ENCODE results near the gene PROCA1. TPM values are rescaled to one million over a fixed set of nuclear protein-coding genes. Genes with fewer than 3 reads are reported as not detected.
"Not testable (repeated sequence)": the region's sequence is repeated elsewhere in the genome, so short reads cannot be mapped to it uniquely, and the experiment has no call there.

PROCA1 gene
- total and polyA plus RNA-seq, 9 donors: 0.80 to 5.5 (median 3.1) TPM

- peak; percentile 93 for DNase-seq
- Histone ChIP-seq H3K4me3 (ENCODE audit: low read length) (peak within 1 kb of the TSS; percentile 72), H3K27me3 (ENCODE audit: control insufficient read depth, insufficient read depth, low read length) (no peaks in the 10 kb centered on the region), H3K9me3 (replicated peaks; ENCODE audit: control insufficient read depth, low read depth, low read length) (no peaks in the 10 kb centered on the region), H3K27ac (ENCODE audit: low read length) (peak within 1 kb of the TSS; percentile 98), H3K36me3 (ENCODE audit: control insufficient read depth, insufficient read depth, low read length) (peaks cover 26% of the 10 kb centered on the region), H3K4me1 (ENCODE audit: control insufficient read depth, insufficient read depth, low read length) (peaks cover 48% of the 10 kb centered on the region)
- under 1% methylated on average over 65 of the region's 70 CpGs for WGBS (ENCODE audit: insufficient coverage)
Observed at GRCh38 chr17:28743243-28744103, 31.8 kb upstream of the PROCA1 start, which contains the start of gene TRAF4. TSS of gene TRAF4 (plus strand) at chr17:28744011. CDS start at chr17:28744113, 102 bp downstream.

- Histone ChIP-seq H3K4me1 (ENCODE audit: control insufficient read depth, insufficient read depth, low read length) (peaks cover 31% of the 10 kb centered on the region), H3K27me3 (ENCODE audit: control insufficient read depth, insufficient read depth, low read length) (no peaks in the 10 kb centered on the region), H3K4me3 (ENCODE audit: low read length) (no peak overlapping the region), H3K36me3 (ENCODE audit: control insufficient read depth, insufficient read depth, low read length) (peaks cover 16% of the 10 kb centered on the region), H3K9me3 (replicated peaks; ENCODE audit: control insufficient read depth, low read depth, low read length) (no peaks in the 10 kb centered on the region), H3K27ac (ENCODE audit: low read length) (no peak overlapping the region)
- WGBS (ENCODE audit: insufficient coverage): 62% methylated on average over 13 of the region's 19 CpGs
- peak; percentile 54 for DNase-seq
Observed at GRCh38 chr17:28741358-28742349, 30.0 kb upstream of the PROCA1 start.

- H3K4me1 ChIP-seq (ENCODE audit: control insufficient read depth, insufficient read depth, low read length): peaks cover 22% of the 10 kb centered on the region
- no peaks in the 10 kb centered on the region for H3K9me3 ChIP-seq (replicated peaks; ENCODE audit: control insufficient read depth, low read depth, low read length)
- H3K36me3 ChIP-seq (ENCODE audit: control insufficient read depth, insufficient read depth, low read length): peaks cover 10% of the 10 kb centered on the region
- H3K27me3 ChIP-seq (ENCODE audit: control insufficient read depth, insufficient read depth, low read length): no peaks in the 10 kb centered on the region
- H3K27ac ChIP-seq (ENCODE audit: low read length): no peak overlapping the region
- no peak overlapping the region for H3K4me3 ChIP-seq (ENCODE audit: low read length)
- WGBS (ENCODE audit: insufficient coverage): 85% methylated on average over 6 of the region's 10 CpGs
- no peak for DNase-seq
Observed at GRCh38 chr17:28740406-28741357, 29.0 kb upstream of the PROCA1 start.

GRCh38 chr17:28738680-28739384 lies 27.1 kb upstream of the PROCA1 start:
- no peak for DNase-seq
- H3K4me1 ChIP-seq (ENCODE audit: control insufficient read depth, insufficient read depth, low read length): peaks cover 13% of the 10 kb centered on the region
- H3K36me3 ChIP-seq (ENCODE audit: control insufficient read depth, insufficient read depth, low read length): peaks cover 10% of the 10 kb centered on the region
- no peaks in the 10 kb centered on the region for H3K9me3 ChIP-seq (replicated peaks; ENCODE audit: control insufficient read depth, low read depth, low read length)
- H3K27ac ChIP-seq (ENCODE audit: low read length): no peak overlapping the region
- 85% methylated on average over 6 of the region's 10 CpGs for WGBS (ENCODE audit: insufficient coverage)
- no peaks in the 10 kb centered on the region for H3K27me3 ChIP-seq (ENCODE audit: control insufficient read depth, insufficient read depth, low read length)
- no peak overlapping the region for H3K4me3 ChIP-seq (ENCODE audit: low read length)

- 93% methylated on average over 15 of the region's 22 CpGs for WGBS (ENCODE audit: insufficient coverage)
Observed at GRCh38 chr17:28737770-28738679, 26.3 kb upstream of the PROCA1 start.

GRCh38 chr17:28737316-28737715 lies 25.6 kb upstream of the PROCA1 start:
- H3K9me3 ChIP-seq (replicated peaks; ENCODE audit: control insufficient read depth, low read depth, low read length): no peaks in the 10 kb centered on the region
- DNase-seq: no peak
- peaks cover 3% of the 10 kb centered on the region for H3K4me1 ChIP-seq (ENCODE audit: control insufficient read depth, insufficient read depth, low read length)
- 97% methylated on average over 9 of the region's 12 CpGs for WGBS (ENCODE audit: insufficient coverage)
- H3K27ac ChIP-seq (ENCODE audit: low read length): no peak overlapping the region
- H3K4me3 ChIP-seq (ENCODE audit: low read length): no peak overlapping the region
- H3K36me3 ChIP-seq (ENCODE audit: control insufficient read depth, insufficient read depth, low read length): peaks cover 10% of the 10 kb centered on the region
- no peaks in the 10 kb centered on the region for H3K27me3 ChIP-seq (ENCODE audit: control insufficient read depth, insufficient read depth, low read length)

More at GRCh38 chr17:28737770-28738679, 26.3 kb upstream of the PROCA1 start:
- Histone ChIP-seq H3K27me3 (ENCODE audit: control insufficient read depth, insufficient read depth, low read length) (no peaks in the 10 kb centered on the region), H3K36me3 (ENCODE audit: control insufficient read depth, insufficient read depth, low read length) (peaks cover 10% of the 10 kb centered on the region), H3K4me3 (ENCODE audit: low read length) (no peak overlapping the region), H3K9me3 (replicated peaks; ENCODE audit: control insufficient read depth, low read depth, low read length) (no peaks in the 10 kb centered on the region), H3K4me1 (ENCODE audit: control insufficient read depth, insufficient read depth, low read length) (peaks cover 7% of the 10 kb centered on the region), H3K27ac (ENCODE audit: low read length) (no peak overlapping the region)
- DNase-seq: no peak

GRCh38 chr17:28735913-28736769 lies 24.5 kb upstream of the PROCA1 start:
- not testable (repeated sequence) for H3K27me3 ChIP-seq (ENCODE audit: control insufficient read depth, insufficient read depth, low read length); H3K4me3 ChIP-seq (ENCODE audit: low read length); H3K36me3 ChIP-seq (ENCODE audit: control insufficient read depth, insufficient read depth, low read length); H3K27ac ChIP-seq (ENCODE audit: low read length); H3K9me3 ChIP-seq (replicated peaks; ENCODE audit: control insufficient read depth, low read depth, low read length); DNase-seq; H3K4me1 ChIP-seq (ENCODE audit: control insufficient read depth, insufficient read depth, low read length)
- no CpG with 5 or more reads among the region's 8 CpGs for WGBS (ENCODE audit: insufficient coverage)

- no peak overlapping the region for H3K4me3 ChIP-seq (ENCODE audit: low read length)
- H3K4me1 ChIP-seq (ENCODE audit: control insufficient read depth, insufficient read depth, low read length): no peaks in the 10 kb centered on the region
- H3K27ac ChIP-seq (ENCODE audit: low read length): no peak overlapping the region
- H3K36me3 ChIP-seq (ENCODE audit: control insufficient read depth, insufficient read depth, low read length): peaks cover 6% of the 10 kb centered on the region
- no peak for DNase-seq
- H3K27me3 ChIP-seq (ENCODE audit: control insufficient read depth, insufficient read depth, low read length): no peaks in the 10 kb centered on the region
- WGBS (ENCODE audit: insufficient coverage): 33% methylated on average over 1 of the region's 5 CpGs
- H3K9me3 ChIP-seq (replicated peaks; ENCODE audit: control insufficient read depth, low read depth, low read length): no peaks in the 10 kb centered on the region
Observed at GRCh38 chr17:28735242-28735722, 23.6 kb upstream of the PROCA1 start.

All from muscle of leg (tissue), 11 donors.